ENCODE measurements around the gene PAGR1. TPM values are rescaled to one million over a fixed set of nuclear protein-coding genes. Genes with fewer than 3 reads are reported as not detected.
"Not testable (repeated sequence)": the region's sequence is repeated elsewhere in the genome, so short reads cannot be mapped to it uniquely, and the experiment has no call there.

Gene PAGR1
- total RNA-seq, 1 donor from 2014 or later, result 23.6 TPM

DNA sequence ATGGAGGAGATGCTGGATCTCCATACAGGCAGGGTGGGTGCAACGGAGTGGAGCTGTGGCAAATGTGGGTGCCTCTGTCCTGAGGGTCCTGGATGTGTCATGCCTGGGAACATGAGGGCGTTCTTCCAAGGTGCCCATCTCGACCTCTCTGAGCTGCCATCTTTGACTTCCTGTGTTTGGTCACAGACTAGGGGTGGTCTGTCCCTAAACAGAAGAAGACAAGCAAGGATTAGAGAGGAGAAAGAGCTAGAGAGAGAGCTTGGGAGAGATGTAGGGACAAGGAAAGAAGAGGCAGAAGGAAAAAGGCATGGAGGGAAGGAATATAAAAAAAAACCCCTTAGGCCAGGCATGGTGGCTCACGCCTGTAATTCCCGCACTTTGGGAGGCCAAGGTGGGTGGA lies 41.2 kb upstream of the PAGR1 start:
- Histone ChIP-seq H3K4me3 (no peak overlapping the region), H3K9me3 (no peaks in the 10 kb centered on the region), H3K4me1 (no peaks in the 10 kb centered on the region), H3K27ac (no peak overlapping the region), H3K36me3 (no peaks in the 10 kb centered on the region), H3K27me3 (no peaks in the 10 kb centered on the region)
- TF ChIP-seq, protein P1, sequence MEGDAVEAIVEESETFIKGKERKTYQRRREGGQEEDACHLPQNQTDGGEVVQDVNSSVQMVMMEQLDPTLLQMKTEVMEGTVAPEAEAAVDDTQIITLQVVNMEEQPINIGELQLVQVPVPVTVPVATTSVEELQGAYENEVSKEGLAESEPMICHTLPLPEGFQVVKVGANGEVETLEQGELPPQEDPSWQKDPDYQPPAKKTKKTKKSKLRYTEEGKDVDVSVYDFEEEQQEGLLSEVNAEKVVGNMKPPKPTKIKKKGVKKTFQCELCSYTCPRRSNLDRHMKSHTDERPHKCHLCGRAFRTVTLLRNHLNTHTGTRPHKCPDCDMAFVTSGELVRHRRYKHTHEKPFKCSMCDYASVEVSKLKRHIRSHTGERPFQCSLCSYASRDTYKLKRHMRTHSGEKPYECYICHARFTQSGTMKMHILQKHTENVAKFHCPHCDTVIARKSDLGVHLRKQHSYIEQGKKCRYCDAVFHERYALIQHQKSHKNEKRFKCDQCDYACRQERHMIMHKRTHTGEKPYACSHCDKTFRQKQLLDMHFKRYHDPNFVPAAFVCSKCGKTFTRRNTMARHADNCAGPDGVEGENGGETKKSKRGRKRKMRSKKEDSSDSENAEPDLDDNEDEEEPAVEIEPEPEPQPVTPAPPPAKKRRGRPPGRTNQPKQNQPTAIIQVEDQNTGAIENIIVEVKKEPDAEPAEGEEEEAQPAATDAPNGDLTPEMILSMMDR (IDR thresholded peaks at IDR 0.05), result no peak
- TF ChIP-seq POLR2A (IDR thresholded peaks at IDR 0.05), result no peak
- TF ChIP-seq POLR2AphosphoS5 (IDR thresholded peaks at IDR 0.05; ENCODE audit: insufficient read depth in 1 of 2, low read depth in 1 of 2), result no peak
- DNase-seq (ENCODE audit: extremely low spot score in 2 of 2), result no peak
- intact Hi-C loops (cut with DNase I), result no loop called here

DNA sequence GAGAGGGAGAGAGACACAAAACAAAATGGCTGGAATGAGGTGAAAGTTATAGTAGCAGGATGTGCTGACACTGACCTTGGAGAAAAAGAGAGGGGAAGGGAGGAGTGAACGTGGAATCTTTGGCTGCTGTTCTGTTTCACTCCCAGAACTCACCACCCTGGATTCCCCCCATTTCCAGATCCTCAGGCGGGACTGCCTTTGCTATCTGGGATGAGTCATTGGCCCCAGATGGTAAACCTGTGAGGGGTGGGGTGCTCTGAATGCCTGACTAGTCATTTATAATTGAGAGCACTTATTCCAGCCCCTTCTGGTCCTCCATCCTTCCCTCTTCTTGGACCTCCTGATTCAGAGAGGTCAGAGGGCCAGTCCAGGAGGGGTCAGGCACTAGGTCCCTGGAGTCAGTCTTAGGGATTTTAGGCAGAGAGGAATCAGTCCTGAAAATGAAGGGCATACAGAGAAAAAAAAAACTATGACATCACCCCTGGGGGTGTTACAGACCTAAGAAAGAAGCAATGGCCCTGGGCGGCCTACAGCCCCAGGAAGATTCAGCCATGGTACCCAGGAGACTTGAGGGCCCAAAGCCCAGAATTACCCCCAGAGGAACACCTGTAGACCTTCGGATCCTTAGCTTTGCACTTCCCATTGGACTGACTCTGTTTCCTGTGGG lies 40.1 kb upstream of the PAGR1 start:
- H3K36me3 ChIP-seq, result no peaks in the 10 kb centered on the region
- H3K27me3 ChIP-seq, result no peaks in the 10 kb centered on the region
- H3K9me3 ChIP-seq, result no peaks in the 10 kb centered on the region
- intact Hi-C loops (cut with DNase I), result no loop called here
- no peak overlapping the region for H3K4me3 ChIP-seq
- TF ChIP-seq, protein P1 (IDR thresholded peaks at IDR 0.05), result no peak
- TF ChIP-seq POLR2A (IDR thresholded peaks at IDR 0.05) (no peak), POLR2AphosphoS5 (IDR thresholded peaks at IDR 0.05; ENCODE audit: insufficient read depth in 1 of 2, low read depth in 1 of 2) (no peak)
- no peaks in the 10 kb centered on the region for H3K4me1 ChIP-seq
- H3K27ac ChIP-seq, result no peak overlapping the region
- DNase-seq (ENCODE audit: extremely low spot score in 2 of 2), result no peak

DNA sequence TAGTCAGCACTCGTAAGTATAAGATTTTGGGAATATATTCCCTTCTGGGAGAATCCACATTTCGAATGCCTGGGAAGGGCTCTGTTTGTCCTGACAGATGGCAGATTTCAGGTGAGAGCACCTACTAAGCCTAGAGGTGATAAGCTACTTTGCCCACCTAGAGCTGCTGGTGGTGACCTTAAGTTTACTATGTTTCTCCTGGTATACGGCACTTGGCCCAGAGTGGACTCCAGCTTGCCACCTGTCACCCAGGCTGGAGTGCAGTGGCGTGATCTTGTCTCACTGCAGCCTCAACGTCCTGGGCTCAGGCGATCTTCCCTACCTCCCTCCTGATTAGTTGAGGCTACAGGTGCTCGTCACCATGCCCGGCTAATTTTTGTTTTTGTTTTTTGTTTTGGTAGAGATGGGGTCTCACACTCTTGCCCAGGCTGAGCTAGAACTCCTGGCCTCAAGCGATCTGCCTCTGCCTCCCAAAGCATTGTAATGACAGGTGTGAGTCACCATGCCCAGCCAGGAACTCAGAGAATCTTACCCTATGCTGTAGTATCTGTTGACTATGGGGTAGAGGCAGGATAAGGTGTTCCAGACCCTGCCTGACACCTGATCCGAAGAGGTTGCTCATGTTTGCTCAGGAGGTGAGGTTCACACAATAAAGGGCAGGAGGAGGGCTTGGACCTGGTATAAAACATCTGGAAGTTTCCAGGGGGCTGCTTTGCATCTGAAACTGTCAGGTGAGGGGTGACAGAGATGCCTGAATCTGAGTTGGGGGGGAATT lies 38.2 kb upstream of the PAGR1 start, which contains the start of gene ZG16:
ZG16 (plus strand) TSS at position 681 of the 775 bp plus-strand sequence. CDS start 1,011 bp downstream, outside the sequence.
- TF ChIP-seq POLR2A (IDR thresholded peaks at IDR 0.05) (no peak), POLR2AphosphoS5 (IDR thresholded peaks at IDR 0.05; ENCODE audit: insufficient read depth in 1 of 2, low read depth in 1 of 2) (no peak)
- TF ChIP-seq, protein P1 (IDR thresholded peaks at IDR 0.05), result no peak
- no peaks in the 10 kb centered on the region for H3K9me3 ChIP-seq
- H3K4me3 ChIP-seq, result no peak within 1 kb of the TSS
- intact Hi-C loops (cut with DNase I), result no loop called here
- no peak for DNase-seq (ENCODE audit: extremely low spot score in 2 of 2)
- no peaks in the 10 kb centered on the region for H3K36me3 ChIP-seq
- H3K27me3 ChIP-seq, result no peaks in the 10 kb centered on the region
- no peaks in the 10 kb centered on the region for H3K4me1 ChIP-seq
- H3K27ac ChIP-seq, result no peak within 1 kb of the TSS

DNA sequence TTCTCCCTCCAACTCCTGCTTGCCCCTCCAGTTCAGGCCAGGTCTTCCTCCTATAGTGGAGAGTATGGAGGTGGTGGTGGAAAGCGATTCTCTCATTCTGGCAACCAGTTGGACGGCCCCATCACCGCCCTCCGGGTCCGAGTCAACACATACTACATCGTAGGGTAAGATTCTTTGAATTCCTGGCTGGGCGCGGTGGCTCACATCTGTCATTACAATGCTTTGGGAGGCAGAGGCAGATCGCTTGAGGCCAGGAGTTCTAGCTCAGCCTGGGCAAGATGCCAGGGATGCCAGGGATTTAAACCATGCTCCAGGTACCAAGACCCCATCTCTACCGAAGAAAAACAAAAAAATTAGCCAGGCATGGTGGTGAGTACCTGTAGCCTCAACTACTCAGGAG lies 36.5 kb upstream of the PAGR1 start:
- H3K4me1 ChIP-seq, result no peaks in the 10 kb centered on the region
- intact Hi-C loops (cut with DNase I), result no loop called here
- no peaks in the 10 kb centered on the region for H3K27me3 ChIP-seq
- no peaks in the 10 kb centered on the region for H3K9me3 ChIP-seq
- no peak overlapping the region for H3K27ac ChIP-seq
- no peak overlapping the region for H3K4me3 ChIP-seq
- TF ChIP-seq, protein P1 (IDR thresholded peaks at IDR 0.05), result no peak
- TF ChIP-seq POLR2AphosphoS5 (IDR thresholded peaks at IDR 0.05; ENCODE audit: insufficient read depth in 1 of 2, low read depth in 1 of 2) (no peak), POLR2A (IDR thresholded peaks at IDR 0.05) (no peak)
- H3K36me3 ChIP-seq, result no peaks in the 10 kb centered on the region
- no peak for DNase-seq (ENCODE audit: extremely low spot score in 2 of 2)

DNA sequence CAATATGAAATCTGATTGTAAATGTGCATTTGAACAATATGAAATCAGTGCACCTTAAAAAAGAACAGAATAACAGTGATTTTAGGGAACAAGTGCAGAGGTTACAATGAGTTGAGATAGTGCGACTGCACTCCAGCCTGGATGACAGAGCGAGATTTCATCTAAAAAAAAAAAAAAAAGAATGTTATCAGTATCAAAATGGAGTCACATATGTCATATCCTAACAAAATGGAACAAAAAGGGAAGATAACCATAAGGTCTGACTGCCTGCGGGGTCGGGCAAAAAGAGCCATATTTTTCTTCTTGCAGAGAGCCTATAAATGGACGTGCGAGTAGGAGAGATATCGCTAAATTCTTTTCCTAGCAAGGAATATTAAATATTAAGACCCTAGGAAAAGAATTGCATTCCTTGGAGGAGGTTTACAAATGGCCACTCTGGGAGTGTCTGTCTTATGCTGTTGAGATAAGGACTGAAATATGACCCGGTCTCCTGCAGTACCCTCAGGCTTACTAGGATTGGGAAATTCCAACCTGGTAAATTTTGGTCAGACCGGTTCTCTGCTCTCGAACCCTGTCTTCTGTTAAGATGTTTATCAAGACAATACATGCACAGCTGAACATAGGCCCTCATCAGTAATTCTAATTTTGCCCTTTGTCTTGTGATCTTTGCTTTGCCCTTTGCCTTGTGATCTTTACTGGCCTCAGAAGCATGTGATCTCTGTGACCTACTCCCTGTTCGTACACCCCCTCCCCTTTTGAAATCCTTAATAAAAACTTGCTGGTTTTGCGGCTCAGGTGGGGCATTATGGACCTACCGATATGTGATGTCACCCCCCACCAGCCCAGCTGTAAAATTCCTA lies 32.6 kb upstream of the PAGR1 start:
- H3K27ac ChIP-seq; H3K36me3 ChIP-seq; DNase-seq (ENCODE audit: extremely low spot score in 2 of 2); H3K27me3 ChIP-seq; intact Hi-C loops (cut with DNase I); H3K4me3 ChIP-seq; H3K9me3 ChIP-seq: not testable (repeated sequence)
- H3K4me1 ChIP-seq, result peaks cover 12% of the 10 kb centered on the region

Data from vagina (tissue), 2 donors.